ENCODE measurements around the gene TMBIM6. TPM values are rescaled to one million over a fixed set of nuclear protein-coding genes. Genes with fewer than 3 reads are reported as not detected.
A peak's percentile ranks its signal among the peaks of the same experiment; 100 is the strongest.
"Not testable (repeated sequence)": the region's sequence is repeated elsewhere in the genome, so short reads cannot be mapped to it uniquely, and the experiment has no call there.

The TMBIM6 gene
- 228 TPM for total RNA-seq

DNA sequence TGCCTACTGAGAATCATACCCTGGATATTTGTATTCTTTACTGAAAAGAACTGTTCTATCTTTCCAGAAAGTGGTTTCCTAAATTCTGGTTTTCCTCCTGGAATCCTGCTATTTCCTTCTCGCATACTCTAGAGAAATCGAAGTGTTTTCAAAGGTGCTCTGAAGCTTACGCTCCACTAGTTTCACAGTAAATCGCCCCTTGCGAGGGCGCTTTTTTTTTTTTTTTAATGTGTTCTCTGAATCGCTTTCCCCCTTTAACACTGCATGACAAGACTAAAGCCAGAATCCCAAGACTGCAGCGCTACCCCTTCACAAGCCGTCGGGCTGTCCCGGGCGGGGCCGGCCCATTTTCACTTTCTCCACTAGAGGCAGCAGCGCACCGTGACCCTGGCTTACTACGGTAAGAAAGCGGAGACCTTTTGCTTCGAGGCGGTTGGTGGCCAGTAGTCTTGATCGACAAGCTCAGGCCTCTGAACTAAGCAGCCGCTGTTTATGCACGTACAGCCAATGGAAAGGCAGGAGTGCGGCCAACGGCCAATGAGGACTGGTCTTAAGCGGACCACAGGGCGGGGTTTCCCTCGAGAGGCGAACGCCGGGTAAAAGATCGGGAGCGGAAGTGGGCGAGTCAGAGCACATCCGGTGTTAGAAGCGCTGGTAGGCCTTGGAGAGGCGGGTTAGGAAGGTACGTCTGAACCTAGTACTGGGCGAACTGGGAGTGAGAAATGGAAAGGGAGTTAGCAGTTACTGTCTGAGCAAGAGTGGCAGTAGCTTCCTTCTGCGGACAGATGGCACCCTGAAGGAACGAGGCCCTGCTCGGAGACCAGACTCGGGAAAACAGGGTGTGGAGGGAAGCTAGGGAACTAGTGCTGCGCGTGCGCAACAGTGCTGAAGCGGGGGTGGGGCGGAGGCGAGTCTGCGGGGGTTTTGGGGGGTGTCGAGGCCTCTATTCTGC, at the start of gene TMBIM6:
Gene TMBIM6, plus strand, starts transcription at position 628 of the 952 bp plus-strand sequence. CDS start 10,937 bp downstream, outside the sequence.
- DNase-seq, result peak; percentile 100

- no peak for DNase-seq
Measured at GRCh38 chr12:49692851-49693250, 48.5 kb upstream of the TMBIM6 start.

DNA sequence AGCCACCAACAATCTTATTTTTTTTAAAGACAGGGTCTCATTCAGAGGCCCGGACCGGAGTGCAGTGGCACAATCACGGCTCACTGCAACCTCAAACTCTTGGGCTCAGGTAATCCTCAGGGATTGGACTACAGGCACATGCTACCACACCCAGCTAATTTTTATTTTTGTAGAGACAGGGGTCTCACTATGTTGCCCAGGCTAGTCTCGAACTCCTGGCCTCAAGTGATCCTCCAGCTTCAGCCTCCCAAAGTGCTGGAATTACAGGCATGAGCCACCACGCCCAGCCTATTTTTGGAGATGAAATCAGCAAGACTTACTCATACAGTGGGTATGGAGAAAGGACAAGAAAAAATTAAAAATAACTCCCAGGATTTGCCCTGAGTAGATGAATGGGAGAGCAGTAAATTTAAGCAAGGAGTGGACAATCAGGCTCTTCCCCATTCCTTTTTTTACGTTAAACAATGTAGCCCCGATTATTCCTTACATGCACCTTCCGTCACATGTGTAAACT, 47.4 kb upstream of the TMBIM6 start:
- no peak for DNase-seq

- no peak for DNase-seq
Measured at GRCh38 chr12:49696723-49697122, 44.6 kb upstream of the TMBIM6 start.

GRCh38 chr12:49697808-49698207, 43.5 kb upstream of the TMBIM6 start:
- DNase-seq, result no peak

GRCh38 chr12:49698619-49699545, 42.5 kb upstream of the TMBIM6 start:
- no peak for DNase-seq

- DNase-seq, result no peak
Measured at GRCh38 chr12:49702009-49702408, 39.3 kb upstream of the TMBIM6 start.

DNA sequence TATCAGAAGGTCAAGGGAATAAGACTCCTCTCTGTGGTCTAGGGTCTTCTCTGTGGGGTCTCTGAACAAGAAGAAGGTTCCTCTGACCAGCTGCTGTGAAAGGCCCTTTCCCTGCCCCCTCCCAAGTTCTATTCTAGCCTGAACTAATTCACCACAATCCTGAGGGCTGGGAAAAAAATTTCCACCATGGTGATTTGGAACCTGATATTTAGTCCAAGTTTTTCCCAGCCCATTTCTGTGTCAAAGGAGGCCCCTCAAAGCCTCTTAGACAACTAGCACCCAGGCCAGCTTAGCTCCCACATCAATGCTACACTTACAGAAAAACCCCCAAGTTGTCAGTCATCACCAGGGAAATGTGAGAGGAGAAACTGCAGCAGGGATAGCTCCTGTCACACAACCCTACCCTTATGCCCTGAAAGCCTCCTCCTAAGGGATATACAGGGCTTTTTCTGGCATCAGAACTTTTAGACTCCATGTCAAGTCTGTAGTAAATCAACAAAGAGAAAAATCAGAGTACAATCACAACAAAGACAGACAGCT, 38.6 kb upstream of the TMBIM6 start:
- no peak for DNase-seq

DNA sequence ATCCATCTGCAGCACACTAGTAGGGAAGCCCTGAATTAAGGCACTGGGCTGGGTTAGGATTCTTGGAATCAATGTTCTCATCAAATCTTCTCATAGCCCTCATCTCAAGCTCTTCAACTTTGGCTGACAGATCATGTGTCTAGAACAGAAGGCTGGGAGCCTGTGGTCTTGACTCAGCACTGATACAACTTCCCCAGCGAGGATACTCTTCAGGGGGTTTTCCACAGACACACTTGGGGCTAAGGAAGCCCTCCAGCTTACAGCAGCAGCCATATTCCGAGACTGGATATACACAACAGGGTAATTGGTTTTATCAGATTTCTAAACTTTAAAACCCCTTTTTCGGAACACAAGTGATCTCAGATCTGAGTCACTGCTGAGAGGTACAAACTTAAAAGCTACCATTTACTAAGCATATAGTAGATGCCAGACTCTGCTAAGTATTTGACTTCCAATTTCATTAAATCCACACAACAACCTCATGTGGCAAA, 37.7 kb upstream of the TMBIM6 start:
- DNase-seq, result peak; percentile 75

DNA sequence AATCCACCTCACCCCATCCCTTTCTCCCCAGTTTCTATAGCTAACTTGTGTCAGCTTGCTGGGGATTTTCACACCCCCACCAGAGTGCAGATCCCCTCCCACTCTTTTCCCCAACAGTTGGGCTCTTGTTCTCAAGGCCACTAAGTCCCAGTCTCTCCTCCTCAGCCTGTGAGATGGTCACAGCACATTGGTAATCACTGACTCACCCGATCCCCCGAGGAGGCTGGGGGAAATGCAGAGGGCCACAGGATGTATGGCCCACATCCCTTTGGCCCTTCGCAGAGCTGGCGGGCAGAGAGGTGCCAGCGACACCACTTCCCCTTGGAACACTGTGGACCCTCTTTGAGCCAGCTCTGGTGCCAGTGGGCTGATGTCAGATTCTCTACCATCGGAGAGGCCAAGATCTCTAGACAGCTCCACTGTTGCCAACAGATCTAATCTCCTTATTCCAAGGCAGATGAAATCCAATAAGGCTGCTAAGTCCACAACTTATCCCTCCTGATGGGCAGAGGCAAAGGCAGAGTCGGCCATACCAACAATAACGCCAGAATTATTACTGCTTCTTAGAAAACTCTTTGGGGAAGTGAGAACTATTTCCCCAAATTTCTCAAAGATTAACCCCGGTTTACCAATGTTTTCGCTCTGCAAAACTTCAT, 35.8 kb upstream of the TMBIM6 start:
- DNase-seq, result no peak

DNA sequence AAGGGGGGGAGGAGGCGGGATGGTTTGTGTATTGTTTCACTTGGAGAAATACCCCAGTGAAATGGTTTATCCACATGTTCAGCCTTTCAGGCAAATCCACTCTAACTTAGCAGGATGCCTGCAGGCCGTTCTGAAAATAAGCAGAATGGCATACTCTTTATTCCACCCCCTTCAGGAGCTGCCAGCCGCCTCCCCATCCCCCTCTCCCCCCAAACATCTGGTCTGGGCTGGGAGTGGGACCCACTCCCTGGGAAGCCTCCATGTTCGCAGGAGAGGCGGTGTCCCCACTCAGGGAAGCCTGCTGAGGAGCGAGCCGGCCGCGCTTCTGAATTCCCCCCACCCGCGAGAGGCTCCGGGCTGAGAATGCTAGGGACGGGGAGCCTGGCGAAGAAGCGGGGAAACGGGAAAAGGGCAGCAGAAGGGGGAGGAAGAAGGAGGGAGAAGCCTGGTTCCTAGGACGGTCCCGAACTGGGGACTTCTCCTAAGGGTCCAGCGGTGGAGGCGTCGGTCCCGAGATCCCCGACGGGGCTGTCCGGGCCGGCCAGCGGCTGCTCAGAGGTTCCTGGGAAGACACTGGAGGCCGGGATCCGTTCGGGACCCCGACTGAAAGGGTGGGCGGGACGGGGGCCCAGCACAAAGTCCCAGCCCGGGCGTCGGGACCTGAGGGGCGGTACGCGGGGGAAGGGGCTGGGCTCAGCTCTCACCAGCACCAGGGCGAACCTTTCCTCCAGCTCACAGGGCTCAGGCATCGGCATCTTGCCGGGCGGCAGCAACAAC, 34.8 kb upstream of the TMBIM6 start:
- peak; percentile 57 for DNase-seq

DNA sequence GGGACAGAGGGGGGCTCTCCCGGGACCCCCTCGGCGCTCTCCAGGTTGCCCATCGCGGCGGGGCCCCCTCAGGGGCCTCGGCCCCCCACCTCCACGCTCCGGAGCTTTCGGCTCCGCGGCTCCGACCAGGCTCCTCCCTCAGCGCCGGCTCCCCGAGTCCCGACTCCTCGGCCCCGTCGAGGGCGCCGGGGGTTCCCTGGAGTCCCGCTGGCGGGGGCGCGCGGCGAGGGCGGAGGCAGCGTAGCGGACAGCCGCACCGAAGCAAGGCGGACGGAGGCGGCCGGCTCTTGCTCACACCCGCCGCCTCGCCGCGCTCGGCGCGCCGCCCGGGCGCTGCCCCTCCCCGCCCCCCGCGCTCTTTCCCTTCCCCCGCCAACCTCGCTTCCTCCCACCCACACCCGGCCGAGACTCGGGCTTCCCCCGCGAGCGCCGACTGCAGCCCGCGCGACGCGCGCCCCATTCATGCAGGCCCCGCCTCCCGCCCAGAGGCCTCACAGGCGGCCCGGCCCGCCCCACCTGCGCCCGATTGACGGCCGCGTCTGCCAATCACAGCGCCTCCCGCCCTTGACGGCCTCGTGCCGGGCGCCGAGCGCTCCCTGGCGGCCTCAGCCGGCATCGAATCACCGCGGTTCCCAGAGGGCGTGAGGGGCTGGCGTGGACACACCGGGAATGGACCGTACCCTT, 34.1 kb upstream of the TMBIM6 start, which contains the start of gene FMNL3:
Gene FMNL3, minus strand, starts transcription at position 278 of the 684 bp plus-strand sequence. Its CDS starts 225 bp downstream, at position 53.
- peak; percentile 93 for DNase-seq

DNA sequence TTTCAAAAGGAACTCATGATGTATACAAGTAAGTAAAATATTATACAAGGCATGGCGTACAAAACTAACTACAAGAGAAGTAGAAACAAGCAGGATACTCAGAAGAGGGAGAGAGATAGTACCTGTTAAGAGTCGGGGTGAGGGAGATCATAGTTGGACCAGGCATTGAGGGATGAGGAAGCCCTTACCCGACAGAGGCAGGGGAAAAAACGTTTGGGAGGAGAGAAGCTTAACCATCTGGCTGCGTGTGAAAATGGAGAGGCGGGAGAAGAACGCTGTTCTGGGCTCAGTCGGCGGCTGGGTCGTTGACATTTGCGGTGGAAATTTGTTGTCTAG, 33.6 kb upstream of the TMBIM6 start:
- DNase-seq, result no peak

GRCh38 chr12:49708851-49709250, 32.5 kb upstream of the TMBIM6 start:
- DNase-seq, result no peak

DNA sequence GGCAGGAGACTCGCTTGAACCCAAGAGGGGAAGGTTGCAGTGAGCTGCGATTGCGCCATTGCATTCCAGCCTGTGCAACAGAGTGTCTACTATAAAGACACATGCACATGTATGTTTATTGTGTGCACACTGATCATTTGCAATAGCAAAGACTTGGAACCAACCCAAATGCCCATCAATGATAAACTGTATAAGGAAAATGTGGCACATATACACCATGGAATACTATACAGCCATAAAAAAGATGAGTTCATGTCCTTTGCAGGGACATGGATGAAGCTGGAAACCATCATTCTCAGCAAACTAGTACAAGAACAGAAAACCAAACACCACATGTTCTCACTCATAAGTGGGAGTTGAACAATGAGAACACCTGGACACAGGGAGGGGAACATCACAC, 27.4 kb upstream of the TMBIM6 start:
- not testable (repeated sequence) for DNase-seq

- no peak for DNase-seq
Measured at GRCh38 chr12:49716553-49716952, 24.8 kb upstream of the TMBIM6 start.

DNA sequence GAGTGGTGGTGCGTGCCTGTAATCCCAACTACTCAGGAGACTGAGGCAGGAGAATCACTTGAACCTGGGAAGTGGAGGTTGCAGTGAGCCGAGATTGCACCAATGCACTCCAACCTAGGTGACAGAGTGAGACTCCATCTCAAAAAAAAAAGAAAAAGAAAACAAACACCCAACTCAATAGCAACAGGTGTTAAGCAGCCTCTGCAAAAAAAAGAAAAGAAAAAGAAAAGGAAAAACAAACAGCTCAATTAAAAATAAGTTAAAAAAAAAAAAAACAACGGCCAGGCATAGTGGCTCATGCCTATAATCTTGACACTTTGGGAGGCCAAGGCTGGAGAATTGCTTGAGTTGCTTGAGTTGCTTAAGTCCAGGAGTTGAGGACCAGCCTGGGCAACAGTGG, 23.6 kb upstream of the TMBIM6 start:
- not testable (repeated sequence) for DNase-seq

GRCh38 chr12:49720214-49720613, 21.1 kb upstream of the TMBIM6 start:
- DNase-seq, result no peak

GRCh38 chr12:49721355-49721754, 20.0 kb upstream of the TMBIM6 start:
- not testable (repeated sequence) for DNase-seq

DNA sequence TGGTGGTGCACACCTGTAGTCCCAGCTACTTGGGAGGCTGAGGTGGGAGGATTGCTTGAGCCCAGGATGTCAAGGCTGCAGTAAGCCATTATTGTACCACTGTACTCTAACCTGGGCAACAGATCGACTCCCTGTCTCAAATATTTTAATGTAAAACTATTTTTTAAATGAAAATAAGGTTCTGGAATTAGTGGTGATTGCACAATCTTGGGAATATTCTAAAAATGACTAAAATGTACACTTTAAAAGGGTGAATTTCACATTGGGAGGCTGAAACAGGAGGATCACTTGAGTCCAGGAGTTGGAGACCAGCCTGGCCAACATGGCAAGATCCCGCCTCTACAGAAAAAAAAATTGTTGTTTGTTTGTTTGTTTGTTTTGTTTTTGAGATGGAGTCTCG, 12.9 kb upstream of the TMBIM6 start:
- no peak for DNase-seq
